SK-MEL-5 (cell line): ENCODE results near the gene TRAF3IP3. TPM values are rescaled to one million over a fixed set of nuclear protein-coding genes. Genes with fewer than 3 reads are reported as not detected.

Source experiments
- DNase-seq: peaks from one replicate; pipeline ENCODE4 v3.0.0-alpha.2; 2016; ENCODE audit warnings: low read depth, low spot score
- in situ Hi-C: cut with HindIII; loops from 2 replicates; pipeline ENCODE4 v1.10.0; 2016; ENCODE audit warnings: low sequenced_read_pairs, high pct_unique_total_duplicates, low pct_unique_long_range_greater_than_20kb
- total RNA-seq: library from RNA; depleted of rRNA; stranded (reverse); fragments of >200 nt; shearing (Covaris generic); gene quantifications from 2 replicates; pipeline ENCODE4 v1.2.3, GENCODE V29; 2014

The TRAF3IP3 gene
- total RNA-seq, 1 experiment from 2014 or later, result 0.61 TPM

DNA sequence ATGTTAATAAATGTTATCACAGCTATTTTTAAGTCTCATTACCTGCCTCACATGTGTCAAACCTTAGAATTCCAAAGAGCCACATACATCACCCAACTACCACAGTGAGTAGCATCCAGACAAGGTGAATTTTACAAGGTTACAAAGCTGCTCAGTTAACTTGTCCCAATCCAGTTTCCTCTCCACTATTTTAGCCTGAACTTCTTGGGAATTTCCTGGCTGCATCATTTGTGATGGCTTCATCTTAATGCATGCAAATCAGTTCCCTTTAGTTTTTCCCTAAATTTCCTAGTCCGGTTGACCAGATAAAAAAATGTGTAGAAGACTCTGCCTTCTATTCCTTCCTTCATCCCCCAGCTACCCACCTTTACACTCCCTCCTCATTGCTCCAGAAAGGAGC lies 597 bp upstream of the TRAF3IP3 start:
- no peak for DNase-seq
- in situ Hi-C loops, result no loop called here

DNA sequence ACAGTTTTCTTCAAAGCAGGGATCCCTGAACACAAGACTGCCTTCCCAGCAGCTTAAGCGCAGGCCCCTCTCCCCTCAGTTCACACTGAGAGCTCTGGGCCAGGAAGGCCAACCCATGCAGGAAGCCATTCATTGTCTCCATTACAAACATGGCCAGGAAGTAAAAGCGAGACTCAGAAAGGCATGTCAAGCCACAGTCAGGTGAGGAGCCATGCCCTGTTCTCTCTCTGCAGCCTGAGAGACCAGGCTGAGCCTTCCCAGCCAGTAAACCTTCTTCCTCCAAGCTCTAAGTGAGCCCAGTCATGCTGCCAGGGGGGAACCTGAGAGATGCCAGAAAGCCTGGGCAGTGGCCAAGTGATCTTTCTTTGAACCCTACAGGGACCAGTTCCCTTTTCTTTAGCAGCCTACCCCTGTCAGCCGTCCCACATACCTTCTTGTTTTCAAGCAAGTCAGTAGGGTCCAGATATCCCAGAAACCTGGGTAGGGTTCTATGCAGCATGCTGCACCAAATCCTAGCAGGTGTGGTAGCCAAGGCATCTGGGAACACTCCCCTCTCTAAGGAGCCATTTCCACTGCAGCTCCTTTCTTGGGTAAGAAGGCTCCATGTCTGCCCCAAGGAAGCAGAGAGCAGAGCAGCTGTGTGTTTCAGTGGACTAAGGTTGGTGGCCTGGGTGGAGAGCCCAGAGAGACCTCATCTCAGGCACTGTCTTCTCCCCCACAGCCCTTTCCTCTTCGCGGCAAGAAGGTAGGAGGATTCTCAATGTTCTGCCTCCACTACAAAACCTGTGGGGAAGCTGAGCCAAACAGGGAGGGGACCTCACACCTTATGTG lies 977 bp downstream of the TRAF3IP3 start:
- no peak for DNase-seq
- in situ Hi-C loops, result no loop called here

DNA sequence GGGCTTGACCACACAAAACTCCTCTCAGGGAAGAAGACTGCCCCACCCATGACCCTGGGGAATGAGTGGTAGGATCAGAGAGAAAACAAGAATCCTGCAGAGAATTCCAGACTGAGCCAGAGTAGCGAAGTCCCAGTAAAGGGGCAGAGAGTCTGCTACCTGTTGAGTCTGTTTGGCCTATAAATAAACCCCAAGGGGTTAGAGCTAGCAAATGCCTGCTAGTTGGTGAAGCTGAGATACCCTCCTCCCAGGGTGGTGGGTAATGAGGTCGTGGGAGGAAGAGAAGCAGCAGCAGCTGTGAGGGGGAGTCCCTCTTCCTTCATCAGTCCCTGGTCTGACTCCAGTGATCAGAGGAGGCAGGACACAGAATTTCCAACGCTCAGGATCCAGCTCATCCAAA lies 2.5 kb downstream of the TRAF3IP3 start:
- DNase-seq, result no peak
- in situ Hi-C loops, result no loop called here

DNA sequence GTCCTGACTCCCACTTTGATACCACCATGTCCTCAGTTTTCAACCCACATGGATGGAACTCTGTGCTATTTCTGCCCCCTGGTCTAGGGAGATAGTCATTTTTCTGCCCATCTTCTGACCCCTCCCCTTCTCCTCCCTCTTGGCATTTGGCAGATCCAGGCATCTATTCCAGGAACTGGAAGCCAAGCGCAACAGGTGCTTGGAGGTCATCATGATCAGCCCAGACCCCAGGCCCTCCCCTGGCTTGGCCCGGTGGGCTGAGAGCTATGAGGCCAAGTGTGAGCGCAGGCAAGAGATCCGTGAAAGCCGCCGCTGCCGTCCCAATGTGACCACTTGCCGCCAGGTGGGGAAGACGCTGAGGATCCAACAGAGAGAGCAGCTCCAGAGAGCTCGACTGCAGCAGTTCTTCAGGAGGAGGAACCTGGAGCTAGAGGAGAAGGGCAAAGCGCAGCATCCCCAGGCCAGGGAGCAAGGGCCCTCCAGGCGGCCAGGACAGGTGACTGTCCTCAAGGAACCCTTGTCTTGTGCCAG lies 4.0 kb downstream of the TRAF3IP3 start:
- in situ Hi-C loops, result no loop called here
- DNase-seq, result no peak

DNA sequence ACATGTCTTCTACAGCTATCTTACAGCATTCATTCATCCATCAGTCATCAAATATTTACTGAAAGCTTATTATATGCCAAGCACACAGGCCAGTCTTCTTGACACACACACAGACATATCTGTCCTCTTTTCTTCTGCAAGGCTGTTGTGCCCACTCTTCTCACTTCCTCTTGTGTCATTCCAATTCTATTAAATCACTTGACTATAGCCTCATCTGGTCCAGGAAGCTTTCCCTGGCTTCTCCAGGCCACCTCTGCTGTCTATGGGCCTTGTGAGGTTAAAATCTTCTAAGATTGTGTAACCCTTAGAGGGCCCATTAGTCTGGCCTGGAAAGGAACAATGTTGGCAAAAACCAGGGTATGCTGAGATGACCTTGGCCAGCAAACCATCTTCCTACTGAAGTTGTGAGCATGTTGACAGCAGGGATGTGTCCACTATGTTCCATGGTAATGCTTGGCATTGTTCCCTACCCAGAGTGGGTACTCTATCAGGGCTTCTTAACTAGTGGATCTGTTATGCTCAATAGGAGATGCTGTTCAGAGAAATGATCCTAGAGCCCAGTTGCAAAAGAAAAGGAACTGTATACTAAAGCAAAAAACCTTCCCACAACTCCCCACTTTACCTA lies 5.3 kb downstream of the TRAF3IP3 start:
- in situ Hi-C loops, result no loop called here

DNA sequence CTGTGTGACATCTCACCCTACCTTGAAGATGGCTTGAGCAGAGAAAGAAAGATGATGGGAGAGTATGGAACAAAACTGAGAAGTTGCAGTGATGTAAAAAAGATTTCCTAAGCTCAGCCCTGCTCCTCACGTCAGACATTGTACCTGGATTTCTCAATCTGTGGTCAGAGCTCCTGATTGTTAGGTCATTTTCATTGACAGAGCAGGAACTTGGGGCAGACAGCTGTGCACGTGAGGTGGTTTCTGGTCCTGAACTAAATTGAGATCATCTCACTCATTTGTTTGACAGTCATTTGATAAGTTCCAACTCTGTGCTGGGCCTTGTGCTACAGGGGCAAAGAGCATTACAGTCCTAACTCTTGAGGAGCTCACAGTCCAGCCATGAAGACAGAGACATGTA lies 10.2 kb downstream of the TRAF3IP3 start:
- in situ Hi-C loops, result no loop called here
- DNase-seq, result no peak

More for the DNA sequence above, 5.3 kb downstream of the TRAF3IP3 start:
- no peak for DNase-seq

DNA sequence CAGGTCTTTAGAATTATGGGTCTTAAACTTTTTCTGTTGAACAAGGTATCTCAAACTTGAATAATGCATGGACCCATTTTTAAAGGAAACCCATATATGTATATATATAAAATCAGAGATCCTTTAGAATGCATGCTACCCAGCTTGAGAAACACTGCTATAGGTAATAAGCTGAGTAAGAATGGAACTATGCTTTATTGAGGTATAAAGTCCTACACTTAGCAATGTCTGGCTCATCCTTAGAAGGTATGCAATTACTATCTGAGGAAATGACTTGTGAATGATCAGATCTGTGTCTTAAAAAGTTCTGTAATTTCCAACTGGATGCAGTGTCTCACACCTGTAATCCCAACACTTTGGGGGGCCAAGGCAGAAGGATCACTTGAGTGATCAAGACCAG lies 11.2 kb downstream of the TRAF3IP3 start:
- in situ Hi-C loops, result no loop called here
- no peak for DNase-seq

DNA sequence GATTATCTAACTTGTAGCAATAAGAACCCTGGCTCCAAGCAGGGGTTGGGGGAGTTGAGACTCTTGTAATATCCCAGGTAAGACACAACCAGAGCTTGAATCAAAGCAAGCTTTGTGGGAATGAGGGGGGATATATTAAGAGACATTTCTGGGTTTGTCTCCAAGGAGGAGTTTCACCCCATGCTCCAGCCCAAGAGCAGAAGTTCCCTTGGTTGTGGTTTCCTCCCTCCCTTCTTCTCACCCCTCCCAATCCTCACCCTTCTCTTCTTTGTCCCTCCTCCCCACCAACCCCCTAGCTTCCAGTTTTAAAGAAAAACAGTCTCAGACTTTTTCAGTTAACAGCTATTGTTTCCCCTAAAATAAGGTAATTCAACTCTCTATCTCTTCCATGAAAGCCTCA lies 11.9 kb downstream of the TRAF3IP3 start:
- in situ Hi-C loops, result no loop called here
- DNase-seq, result no peak

DNA sequence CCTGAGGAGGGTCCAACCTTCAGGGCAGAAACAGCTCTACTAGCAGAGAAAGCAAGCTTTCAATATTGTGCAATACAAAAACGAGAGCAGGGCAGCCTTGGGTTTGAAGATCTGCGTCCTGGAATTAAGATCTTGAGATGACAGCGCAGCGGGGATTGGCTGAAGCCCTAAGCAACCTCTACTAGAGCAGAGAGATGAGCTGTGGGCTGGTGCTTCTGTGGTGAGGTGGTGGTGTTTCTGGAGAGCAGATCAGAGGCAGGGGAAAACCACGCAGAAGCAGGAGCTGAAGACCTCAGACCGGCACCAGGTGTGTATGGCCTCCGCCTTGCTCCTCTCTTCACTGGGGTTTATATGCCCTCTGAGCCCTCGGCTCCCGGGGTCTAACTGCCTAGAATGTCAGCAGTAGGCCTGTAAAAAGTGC lies 12.5 kb downstream of the TRAF3IP3 start:
- in situ Hi-C loops, result no loop called here
- no peak for DNase-seq

DNA sequence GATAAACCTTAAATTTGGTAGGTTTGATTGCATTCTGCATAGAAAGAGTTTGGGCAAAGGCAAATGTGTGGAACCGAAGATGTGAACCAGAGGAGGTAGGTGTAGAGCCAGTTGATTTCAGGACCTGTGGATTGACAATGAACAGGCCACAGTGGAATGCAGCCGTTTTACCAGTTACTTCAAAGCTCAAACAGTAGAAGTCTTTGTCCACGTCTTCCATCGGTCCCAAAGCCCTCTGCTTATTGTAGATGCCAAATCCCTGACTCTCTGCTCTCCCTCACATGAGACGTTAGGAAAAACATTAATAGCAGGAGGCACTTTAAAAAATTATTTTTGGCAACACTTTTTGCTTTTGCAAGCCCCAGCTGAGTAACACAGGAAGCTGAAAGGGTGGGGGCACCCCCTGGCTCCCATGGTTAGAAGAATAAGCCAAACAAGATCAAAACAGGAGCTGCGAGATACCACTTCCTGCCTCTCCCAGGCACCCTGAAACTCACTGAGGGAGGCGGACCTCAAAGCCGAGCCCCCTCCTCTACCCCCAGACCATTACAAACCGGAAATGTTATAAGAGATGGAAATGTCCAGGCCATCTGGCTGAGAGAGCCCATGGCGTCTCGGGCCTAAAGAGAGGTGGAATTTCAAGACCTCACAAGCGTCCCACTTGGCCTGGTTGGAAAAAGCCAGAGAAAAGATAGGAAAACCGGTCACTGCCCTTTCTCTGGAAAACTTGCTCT lies 13.5 kb downstream of the TRAF3IP3 start:
- in situ Hi-C loops, result no loop called here
- peak; percentile 94 for DNase-seq

DNA sequence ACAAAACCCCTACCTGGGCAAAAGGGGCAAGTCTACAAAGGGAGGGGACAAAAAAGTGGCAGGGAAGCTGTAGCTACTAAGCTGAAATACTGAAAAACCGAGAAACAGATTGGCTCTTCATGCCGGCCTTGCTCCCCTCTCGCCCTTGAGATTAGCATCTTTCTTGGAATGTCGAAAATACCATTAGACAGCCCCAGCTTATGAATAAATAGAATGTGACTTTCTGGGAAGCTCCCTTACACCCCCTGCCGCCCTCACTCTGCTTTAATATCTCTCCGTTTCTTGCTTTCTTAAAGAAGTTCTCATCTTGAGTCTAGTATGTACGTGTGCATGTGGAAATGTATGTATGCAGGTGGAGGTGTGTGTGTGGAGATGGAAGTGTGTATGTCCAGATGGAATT lies 14.1 kb downstream of the TRAF3IP3 start:
- peak; percentile 13 for DNase-seq
- in situ Hi-C loops, result no loop called here

DNA sequence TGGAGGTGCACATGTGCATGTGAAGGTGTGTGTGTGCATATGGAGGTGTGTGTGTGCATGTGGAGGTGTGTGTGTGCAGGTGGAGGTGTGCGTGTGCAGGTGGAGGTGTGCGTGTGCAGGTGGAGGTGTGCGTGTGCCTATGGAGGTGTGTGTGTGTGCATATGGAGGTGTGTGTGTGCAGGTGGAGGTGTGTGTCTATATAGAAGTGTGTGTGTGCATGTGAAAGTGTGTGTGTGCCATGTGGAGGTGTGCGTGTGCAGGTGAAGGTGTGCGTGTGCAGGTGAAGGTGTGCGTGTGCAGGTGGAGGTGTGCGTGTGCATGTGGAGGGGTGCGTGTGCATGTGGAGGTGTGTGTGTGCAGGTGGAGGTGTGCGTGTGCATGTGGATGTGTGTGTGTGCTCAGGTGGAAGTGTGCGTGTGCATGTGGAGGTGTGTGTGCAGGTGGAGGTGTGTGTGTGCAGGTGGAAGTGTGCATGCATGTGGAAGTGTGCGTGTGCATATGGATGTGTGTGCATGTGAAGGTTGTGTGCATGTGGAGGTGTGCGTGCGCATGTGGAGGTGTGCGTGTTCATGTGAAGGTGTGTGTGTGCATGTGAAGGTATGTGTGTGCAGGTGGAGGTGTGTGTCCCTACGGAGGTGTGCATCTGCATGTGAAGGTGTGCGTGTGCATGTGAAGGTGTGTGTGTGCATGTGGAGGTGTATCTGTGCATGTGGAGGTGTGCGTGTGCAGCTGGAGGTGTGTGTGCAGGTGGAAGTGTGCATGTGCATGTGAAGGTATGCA lies 15.0 kb downstream of the TRAF3IP3 start:
- in situ Hi-C loops, result no loop called here
- DNase-seq, result no peak

DNA sequence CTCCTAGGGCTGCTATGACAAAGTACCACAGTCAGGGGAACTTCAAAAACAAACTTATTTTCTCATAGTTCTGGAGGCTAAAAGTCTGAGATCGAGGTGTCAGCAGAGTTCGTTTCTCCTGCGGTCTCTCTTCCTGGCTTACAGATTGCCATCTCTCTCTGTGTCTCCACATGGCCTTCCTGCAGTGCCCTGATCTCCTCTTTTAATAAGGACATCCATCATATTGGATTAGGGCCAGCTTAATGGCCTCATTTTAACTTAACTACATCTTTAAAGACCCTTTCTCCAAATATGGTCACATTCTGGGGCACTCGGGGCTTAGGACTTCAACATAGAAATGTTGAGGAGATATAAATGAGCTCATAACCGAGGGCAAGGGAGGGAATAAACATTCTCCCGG lies 16.3 kb downstream of the TRAF3IP3 start:
- in situ Hi-C loops, result no loop called here
- DNase-seq, result peak; percentile 7

DNA sequence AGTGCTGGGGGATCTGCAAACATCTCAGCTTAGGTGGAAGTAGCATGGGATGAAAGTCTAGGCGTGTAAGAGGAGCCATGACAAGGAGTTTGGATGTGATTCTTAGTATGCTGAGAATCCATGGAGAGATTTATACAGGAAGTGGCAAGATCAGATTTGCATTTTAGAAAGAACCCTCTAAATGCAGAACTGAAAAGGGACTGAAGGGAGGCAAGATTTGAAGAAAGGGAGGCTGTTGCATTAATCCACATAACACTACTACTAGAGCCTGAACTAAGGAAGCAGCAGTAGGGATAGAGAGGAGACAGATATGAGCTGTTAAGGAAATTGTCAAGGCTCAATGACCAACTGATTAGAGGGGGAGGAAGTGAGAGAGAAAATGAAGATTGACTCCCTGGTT lies 18.7 kb downstream of the TRAF3IP3 start:
- no peak for DNase-seq
- in situ Hi-C loops, result no loop called here

DNA sequence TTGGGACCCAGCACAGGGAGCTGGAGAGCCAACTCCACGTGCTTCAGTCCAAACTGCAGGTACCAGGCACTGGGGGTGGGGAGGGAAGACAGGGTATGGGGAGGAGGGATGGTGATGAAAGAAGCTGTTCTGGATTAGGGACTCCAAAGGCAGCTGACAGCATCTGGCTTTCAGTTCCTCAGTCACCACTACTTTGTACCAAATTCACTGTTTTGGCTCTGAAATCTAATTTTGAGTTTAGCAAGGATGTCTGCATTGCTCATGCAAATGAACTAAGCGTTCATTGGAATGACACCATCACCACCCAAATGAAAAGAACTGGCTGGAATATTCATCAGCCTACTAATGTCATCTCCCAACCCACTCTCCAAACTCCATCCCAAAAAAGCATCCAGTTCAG lies 19.8 kb downstream of the TRAF3IP3 start:
- in situ Hi-C loops, result no loop called here
- DNase-seq, result no peak

DNA sequence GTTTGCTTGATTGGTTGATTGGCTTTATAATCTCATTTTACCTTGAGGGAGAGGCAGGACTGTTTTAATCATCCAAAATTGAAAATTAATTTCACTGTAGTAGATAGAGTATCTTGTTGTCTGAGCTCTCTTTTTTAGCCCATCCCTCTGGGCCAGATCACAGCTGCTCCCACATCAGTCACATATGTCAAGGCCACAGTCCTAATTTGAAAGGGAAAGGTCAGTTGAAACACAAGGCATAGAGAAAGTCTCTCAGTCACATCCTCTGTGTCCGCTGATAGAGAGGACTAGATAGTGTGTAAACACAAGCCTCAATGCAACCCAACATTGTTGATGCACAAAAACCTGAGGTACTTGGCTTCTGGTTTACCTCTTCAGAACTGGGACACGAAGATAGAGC lies 21.7 kb downstream of the TRAF3IP3 start:
- in situ Hi-C loops, result no loop called here
- no peak for DNase-seq

DNA sequence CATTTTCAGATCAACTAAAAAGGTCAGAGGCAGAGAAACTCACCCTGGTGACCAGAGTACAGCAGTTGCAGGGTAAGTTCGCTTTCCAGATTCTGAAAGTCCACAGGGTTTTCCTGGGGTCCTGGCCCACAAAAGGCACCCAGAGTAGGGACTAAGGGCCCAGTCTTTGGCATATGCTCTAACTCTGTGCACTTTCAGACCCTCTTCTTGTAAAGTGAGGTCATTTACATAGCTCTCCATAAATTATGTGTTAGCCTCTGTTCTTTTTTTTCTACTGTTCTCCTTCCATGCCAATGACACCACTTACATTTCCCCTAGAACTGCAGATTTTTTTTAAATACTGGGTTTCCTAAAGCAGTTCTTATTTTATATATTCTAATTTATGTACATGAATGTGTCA lies 22.2 kb downstream of the TRAF3IP3 start:
- in situ Hi-C loops, result no loop called here

DNA sequence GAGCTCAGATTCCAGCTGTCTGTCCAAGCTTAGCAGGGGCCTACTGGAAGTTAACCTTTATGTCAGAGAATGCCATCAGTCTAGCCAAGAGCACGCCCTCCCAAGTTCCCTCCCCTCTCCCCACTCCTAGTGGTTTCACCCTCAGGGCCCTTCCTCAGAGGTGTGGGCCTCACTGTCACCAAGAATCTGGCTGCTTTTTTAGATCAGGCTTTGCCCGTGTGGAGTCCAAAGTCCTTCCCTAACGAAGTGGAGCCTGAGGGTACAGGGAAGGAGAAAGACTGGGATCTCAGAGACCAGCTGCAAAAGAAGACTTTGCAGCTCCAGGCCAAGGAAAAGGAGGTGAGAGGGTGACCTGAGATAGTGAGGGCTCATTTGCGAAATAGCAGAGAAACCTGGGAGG lies 24.4 kb downstream of the TRAF3IP3 start:
- in situ Hi-C loops, result no loop called here
- no peak for DNase-seq

More for the DNA sequence above, 22.2 kb downstream of the TRAF3IP3 start:
- DNase-seq, result no peak
